GM21737 (cell line): ENCODE results near the gene SSH3.
"Not testable (repeated sequence)": the region's sequence is repeated elsewhere in the genome, so short reads cannot be mapped to it uniquely, and the experiment has no call there.

Experiments used
- ATAC-seq: cut with Tn5 transposase; IDR thresholded peaks from one replicate; pipeline ENCODE4 v1.9.1; 2021; ENCODE audit warnings: mild to moderate bottlenecking, moderate library complexity; ENCODE audit not compliant: unreplicated experiment

SSH3 gene

DNA sequence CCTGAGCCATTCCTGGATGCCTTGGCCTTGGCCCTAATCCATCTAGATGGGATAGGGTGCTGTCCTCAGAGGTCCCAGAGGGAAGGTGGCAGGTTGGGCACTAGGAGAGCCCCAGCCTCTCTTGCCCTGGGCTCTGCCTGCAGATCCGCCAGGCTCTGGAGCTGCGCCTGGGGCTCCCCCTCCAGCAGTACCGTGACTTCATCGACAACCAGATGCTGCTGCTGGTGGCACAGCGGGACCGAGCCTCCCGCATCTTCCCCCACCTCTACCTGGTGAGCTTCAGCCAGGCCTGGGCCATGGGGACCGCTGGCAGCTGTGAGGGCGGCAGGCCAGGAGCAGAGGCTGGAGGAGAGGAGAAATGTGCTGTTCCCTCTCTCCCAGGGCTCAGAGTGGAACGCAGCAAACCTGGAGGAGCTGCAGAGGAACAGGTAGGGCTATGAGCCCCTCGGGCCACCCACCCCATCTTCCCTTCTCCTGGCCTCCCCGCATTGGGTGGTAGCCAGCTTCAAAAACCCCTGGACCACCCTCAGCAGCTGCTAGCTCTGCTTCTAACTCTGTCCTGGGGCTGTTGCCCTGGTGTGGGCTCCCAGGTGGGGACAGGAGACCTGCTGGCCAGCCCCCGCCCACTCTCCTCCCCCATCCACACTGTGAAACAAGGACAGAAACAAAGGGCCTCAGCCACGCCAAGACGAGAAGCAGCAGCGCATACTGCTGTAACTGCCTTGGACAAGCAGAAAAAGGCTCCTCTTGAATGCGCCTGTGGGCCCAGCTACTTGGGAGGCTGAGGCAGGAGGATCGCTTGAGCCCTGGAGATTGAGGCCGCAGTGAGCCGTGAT is 4.9 kb downstream of the SSH3 start:
- no peak for ATAC-seq

DNA sequence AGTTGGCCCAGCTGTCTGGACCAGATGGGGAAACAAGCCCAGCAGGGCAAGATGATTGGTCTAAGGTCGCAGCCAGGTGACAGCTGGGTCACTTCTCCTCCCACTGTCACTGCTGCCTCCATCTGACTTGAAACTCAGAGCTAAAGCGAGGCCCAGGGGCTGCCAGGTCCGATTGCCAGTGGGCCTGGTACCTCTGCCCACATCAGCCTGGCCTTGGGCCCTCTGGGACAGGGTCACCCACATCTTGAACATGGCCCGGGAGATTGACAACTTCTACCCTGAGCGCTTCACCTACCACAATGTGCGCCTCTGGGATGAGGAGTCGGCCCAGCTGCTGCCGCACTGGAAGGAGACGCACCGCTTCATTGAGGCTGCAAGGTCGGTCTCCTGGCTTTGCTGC is 5.8 kb downstream of the SSH3 start:
- ATAC-seq: no peak

GRCh38 chr11:67309661-67310061 is 6.3 kb downstream of the SSH3 start:
- ATAC-seq: no peak

DNA sequence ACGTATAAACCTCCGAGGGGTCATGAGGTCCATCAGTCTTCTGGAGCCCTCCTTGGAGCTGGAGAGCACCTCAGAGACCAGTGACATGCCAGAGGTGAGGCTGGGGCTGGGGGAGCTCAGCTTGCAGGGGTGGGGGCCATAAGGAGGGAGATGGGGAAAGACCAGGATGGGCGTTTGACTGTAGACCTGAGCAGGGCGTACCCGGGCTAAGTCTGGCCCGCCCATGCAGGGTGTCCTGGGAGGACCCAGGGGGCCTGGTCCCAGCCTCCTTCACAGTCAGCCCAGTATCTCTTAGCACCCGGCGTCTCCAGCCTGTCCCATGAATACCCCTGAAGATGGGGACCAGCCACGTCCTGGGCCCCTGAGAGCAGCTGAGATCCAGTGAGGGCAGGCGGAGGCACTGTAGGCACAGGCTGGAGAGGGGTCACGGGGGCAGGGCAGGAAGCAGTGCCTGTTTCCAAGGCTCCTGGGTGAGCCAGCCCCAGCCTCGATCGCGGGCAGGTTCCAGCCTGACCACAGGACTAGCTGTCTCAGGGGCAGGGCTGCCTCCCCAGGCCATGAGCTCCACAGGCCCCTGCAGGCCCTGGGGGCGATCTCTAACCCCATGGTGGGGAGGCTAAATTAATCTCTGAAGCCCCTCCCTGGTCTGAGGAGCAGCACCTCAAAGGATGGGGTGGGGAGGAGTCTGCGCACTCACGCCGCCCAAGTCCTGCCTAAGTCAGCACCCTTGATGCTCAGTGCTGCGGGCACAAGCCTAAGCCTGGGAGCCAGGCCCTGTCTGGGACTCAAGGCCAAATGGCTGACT is 7.1 kb downstream of the SSH3 start:
- no peak for ATAC-seq

GRCh38 chr11:67311051-67311555 is 7.8 kb downstream of the SSH3 start:
- no peak for ATAC-seq

GRCh38 chr11:67311556-67312082 is 8.3 kb downstream of the SSH3 start:
- no peak for ATAC-seq

DNA sequence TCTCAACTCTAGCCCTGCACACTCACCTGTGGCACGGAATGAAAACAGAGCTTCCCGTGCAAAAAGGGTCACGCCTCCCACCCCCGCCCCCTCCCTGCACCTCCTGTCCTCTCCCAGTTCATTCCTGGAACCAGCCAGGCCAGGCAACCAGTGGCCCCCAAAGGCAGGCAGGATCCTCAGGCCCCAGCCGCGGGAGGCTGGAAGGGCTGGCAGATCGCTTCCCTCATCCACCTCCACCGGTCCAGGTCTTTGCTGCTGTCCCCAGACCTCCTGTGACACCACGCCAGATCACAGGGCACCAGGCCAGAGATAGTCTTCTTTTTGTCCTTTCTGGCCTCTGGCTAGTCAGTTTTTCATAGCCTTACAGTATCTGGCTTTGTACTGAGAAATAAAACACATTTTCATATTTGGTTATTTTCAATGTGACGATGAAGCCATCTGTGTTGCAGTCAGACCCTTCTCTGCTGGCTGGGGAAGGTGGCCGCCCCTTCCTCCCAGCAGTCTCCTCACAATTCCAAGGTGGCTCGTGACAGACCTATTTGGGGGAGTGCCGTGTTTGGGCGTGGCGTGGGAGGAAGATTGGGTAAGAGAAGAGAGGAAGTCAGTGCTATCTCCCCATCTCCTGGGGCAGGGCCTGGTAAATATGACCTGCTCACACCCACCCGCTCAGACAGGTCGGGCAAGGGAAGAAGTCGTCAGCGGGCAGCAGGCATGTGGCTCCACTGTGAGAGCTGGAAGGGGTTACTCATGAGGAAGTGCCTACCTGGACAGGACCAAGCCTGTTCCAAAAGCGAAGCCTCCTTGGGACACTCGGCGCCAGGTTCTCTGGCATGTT is 9.1 kb downstream of the SSH3 start:
- ATAC-seq: no peak

DNA sequence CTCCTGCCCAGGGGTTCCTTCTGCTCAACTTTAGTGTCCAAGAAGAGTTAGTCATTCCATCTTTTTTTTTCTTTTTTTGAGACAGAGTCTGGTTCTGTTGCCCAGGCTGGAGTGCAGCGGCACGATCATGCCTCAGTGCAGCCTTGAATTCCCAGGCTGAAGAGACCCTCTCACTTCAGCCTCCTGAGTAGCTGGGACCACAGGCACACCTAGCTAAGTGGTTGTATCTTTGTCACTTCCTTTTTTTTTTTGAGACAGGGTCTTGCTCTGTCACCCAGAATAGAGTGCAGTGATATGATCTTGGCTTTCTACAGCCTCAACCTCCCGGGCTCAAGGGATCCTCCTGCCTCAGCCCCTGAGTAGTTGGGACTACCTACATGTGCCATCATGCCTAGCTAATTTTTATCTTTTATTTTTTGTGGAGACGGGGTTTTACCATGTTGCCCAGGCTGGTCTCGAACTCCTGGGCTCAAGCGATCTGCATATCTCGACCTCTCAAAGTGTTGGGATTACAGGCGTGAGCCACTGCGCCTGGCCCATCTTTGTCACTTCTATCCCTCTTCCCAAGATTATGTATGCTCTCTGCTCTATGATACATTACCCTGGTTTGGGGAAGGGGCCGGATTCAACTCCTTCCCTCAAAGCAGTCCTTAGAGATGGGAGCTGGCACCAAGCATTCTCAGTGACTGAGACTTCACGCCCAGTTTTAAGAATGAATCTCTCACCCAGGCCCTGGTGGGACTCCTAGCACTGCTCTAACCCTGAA is 10.0 kb downstream of the SSH3 start:
- no peak for ATAC-seq

- ATAC-seq: no peak
These were observed 10.9 kb downstream of the SSH3 start for GRCh38 chr11:67314218-67314617.

- ATAC-seq: no peak
These were observed 12.1 kb downstream of the SSH3 start for GRCh38 chr11:67315325-67315909.

DNA sequence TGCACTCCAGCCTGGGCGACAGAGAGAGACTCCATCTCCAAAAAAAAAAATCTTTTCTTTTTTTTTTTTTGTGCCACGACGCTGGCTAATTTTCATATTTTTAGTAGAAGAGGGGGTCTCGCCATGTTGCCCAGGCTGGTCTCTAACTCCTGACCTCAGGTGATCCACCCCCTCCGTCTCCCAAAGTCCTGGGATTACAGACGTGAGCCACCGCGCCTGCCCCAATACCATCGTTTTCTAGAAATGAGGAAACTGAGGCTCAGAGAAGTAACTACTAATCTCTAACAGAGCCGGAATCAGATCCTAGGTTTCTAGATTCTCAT is 13.5 kb downstream of the SSH3 start:
- ATAC-seq: no peak

DNA sequence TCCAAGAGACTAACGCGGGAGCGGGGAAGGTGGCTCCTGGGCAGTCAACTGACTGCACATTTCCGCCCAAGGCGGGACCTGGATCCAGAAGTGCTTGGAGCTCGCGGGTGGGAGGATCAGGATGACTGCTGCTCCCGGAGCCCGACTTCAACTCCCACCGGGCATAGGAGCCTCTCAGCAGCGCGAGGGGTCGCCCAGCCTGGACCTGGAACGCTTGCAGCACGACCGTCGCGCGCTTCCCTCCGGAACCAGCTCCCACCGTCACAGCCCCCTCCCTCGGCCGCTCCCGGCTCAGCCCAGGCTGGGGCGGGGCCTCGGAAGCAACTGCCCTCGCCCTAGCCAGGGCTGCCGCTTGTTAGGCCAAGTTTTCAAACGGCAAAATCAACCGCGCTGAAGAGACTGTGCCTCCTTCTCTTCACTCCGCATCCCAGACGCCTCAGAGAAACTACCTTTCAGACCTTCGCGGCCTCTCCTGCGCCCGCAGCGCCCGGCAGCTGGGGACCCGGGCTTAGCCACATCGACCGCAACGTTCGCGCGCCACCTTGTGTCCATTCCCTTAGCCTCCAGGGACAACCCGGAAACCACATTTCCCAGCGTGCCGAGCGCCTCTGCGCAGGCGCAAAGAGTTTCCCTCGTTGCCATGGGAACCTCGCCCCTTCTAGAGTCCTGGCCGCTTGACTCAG is 14.0 kb downstream of the SSH3 start:
- peak; percentile 76 for ATAC-seq

- peak; percentile 21 for ATAC-seq
These were observed 14.7 kb downstream of the SSH3 start for GRCh38 chr11:67317888-67318555.

DNA sequence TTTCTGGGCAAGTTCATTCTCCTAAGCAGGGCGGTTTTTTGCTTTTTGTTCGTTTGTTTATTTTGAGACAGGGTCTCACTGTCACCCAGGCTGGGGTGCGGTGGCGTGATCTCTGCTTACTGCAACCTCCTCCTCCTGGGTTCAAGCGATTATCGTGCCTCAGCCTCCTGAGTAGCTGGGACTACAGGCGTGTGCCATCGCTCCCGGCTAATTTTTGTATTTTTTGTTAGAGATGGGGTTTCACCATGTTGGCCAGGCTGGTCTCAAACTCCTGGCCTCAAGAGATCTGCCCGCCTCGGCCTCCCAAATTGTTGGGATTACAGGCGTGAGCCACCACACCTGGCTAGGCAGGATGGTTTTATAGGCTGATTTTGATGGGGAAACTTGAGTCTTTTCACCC is 15.5 kb downstream of the SSH3 start:
- ATAC-seq: not testable (repeated sequence)

GRCh38 chr11:67320011-67320410 is 16.7 kb downstream of the SSH3 start:
- ATAC-seq: no peak

- ATAC-seq: no peak
These were observed 17.4 kb downstream of the SSH3 start for GRCh38 chr11:67320691-67321090.

- ATAC-seq: no peak
These were observed 18.1 kb downstream of the SSH3 start for GRCh38 chr11:67321313-67321871.

DNA sequence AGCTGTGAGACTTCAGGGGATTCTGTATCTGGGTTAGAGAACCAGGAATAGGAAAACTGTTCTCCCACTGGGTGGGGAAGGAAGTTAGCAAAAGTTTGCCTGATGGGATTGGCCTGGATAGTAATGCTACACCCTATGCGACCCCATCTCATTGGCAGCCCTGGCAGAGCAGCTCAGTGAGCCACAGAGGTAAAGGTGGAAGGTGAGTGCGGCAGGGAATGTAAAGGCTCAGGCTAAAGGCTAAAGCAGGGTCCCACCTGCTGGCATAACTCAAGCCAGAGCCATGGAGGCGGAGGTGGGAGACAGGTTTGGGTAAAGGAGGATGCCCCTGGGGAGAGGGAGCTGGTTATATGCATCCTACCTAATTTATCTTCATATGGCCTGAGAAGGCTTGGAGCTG is 18.7 kb downstream of the SSH3 start:
- no peak for ATAC-seq
